Measurements from ENCODE around the gene DCLRE1B. TPM values are rescaled to one million over a fixed set of nuclear protein-coding genes. Genes with fewer than 3 reads are reported as not detected.

The DCLRE1B gene
- total and polyA plus RNA-seq, 9 of the 15 experiments (the other 6 are each of a cell fraction or from before 2014, with no cell fraction given): 10.6 to 28.8 (median 17.2) TPM

- intact Hi-C loops (cut with micrococcal nuclease) (loop anchor here (1.0 to 10.0 kb wide), 4 partner anchors 15 to 175 kb away; partner anchors contain the start of genes DCLRE1B and PHTF1), in situ Hi-C loops (cut with MboI) (no loop called here)
- Histone ChIP-seq H4K20me1 (replicated peaks; ENCODE audit: control insufficient read depth, insufficient read depth, low read length) (peaks cover 10% of the 10 kb centered on the region), H3K9ac (ENCODE audit: insufficient read depth in 1 of 2, low read depth in 2 of 2, low read length in 2 of 2) (peak overlapping the region; percentile 90 to 97), H2AFZ (ENCODE audit: low read depth, low read length) (peak overlapping the region; percentile 67), H3K9me3 (replicated peaks; ENCODE audit: control insufficient read depth, insufficient read depth, low read depth, low read length) (no peaks in the 10 kb centered on the region), H3K27me3 (ENCODE audit: control insufficient read depth in 2 of 2, insufficient read depth in 2 of 2, low read length in 2 of 2) (no peaks in the 10 kb centered on the region), H3K27ac (ENCODE audit: extremely low read depth, low read depth, low read length) (peak overlapping the region; percentile 96), H3K4me3 (peak overlapping the region; percentile 70), H3K9me1 (ENCODE audit: control insufficient read depth, insufficient read depth, low read length) (no peaks in the 10 kb centered on the region), H3K4me1 (replicated peaks in 1 of 2; ENCODE audit: control insufficient read depth in 2 of 2, insufficient read depth in 2 of 2, low read length in 2 of 2) (peaks cover 15 to 37% of the 10 kb centered on the region in 2 experiments), H3K79me2 (ENCODE audit: control insufficient read depth, insufficient read depth, low read length) (peaks cover 65% of the 10 kb centered on the region), H3K4me2 (ENCODE audit: insufficient read depth, low read length) (peak overlapping the region; percentile 98), H3K36me3 (ENCODE audit: control insufficient read depth, insufficient read depth, low read length) (peaks cover 20% of the 10 kb centered on the region; the same call in 2 of the 3 replicates)
- CTCF ChIA-PET (ENCODE audit: low intra/inter-chr PET ratio): no interaction called here
- POLR2A ChIA-PET: interaction anchor here (0.6 to 5.2 kb wide), 20 partner anchors 11 to 1802 kb away, joined by 3 to 65 read pairs (median 6); partner anchors contain the start of genes AP4B1, DCLRE1B, LRIG2 and PHTF1
- DNase-seq (ENCODE audit: extremely low read depth in 1 of 4, low spot score in 3 of 4) (peak in 2 of 4 experiments; percentile 77 to 84), FAIRE-seq (peak; percentile 26), ATAC-seq (peak; percentile 82)
- WGBS (ENCODE audit: insufficient coverage, low coverage, missing lambda C conversion rate): 2% methylated on average over 36 of the region's 64 CpGs
- TSS peak; percentile 43 for BruUV-seq (replicated peaks)
- TF ChIP-seq ZNF639 (CRISPR knock-in tag; conservative IDR thresholded peaks at IDR 0.05 in 1 of 2, IDR thresholded peaks at IDR 0.05 in 1 of 2): peak in 1 of 2 experiments; percentile 91; a peak in 2 of 4 replicates
- no peak for TF ChIP-seq GATAD2A (IDR thresholded peaks at IDR 0.05)
- TF ChIP-seq ARID4B (CRISPR knock-in tag; IDR thresholded peaks at IDR 0.05): no peak; the same call in none of the 2 replicates
- TF ChIP-seq ZSCAN32 (CRISPR knock-in tag; IDR thresholded peaks at IDR 0.05): no peak
- no peak for TF ChIP-seq HLTF (IDR thresholded peaks at IDR 0.05)
- peak; percentile 88 for TF ChIP-seq VEZF1 (CRISPR knock-in tag; IDR thresholded peaks at IDR 0.05)
- TF ChIP-seq SMAD3 (CRISPR knock-in tag; conservative IDR thresholded peaks at IDR 0.05): no peak
- TF ChIP-seq TFAP4 (CRISPR knock-in tag; IDR thresholded peaks at IDR 0.05; ENCODE audit: borderline replicate concordance): peak; percentile 9; the same call in 1 of the 2 replicates
- TF ChIP-seq SFPQ (IDR thresholded peaks at IDR 0.05; ENCODE audit: low read depth, low read length): no peak
Measured at GRCh38 chr1:113929750-113930498, 24.8 kb downstream of the DCLRE1B start.

Measured in K562 (cell line).